SK-N-SH treated with all-trans-retinoic acid at 6 μM for 48 hours (cell line): Measurements from ENCODE around the gene GALNT13.

Experiments used
- ATAC-seq: fragments of 200-7000 bp; cut with Tn5 transposase; 3 replicates; pipeline ENCODE4 v1.9.1; 2020; ENCODE audit warnings: mild to moderate bottlenecking, moderate library complexity
- BACH2 ChIP-seq: fragments of 250-450 bp; sonication (Bioruptor Pico); IDR thresholded peaks from 2 replicates; pipeline ENCODE4 v1.9.0; 2021; ENCODE audit warnings: mild to moderate bottlenecking, borderline replicate concordance
- CSDC2 ChIP-seq: fragments of 250-450 bp; sonication (Bioruptor Pico); IDR thresholded peaks from 2 replicates; pipeline ENCODE4 v1.5.0; 2020; ENCODE audit warnings: mild to moderate bottlenecking, moderate library complexity
- ESRRG ChIP-seq: fragments of 250-450 bp; sonication (Bioruptor Pico); IDR thresholded peaks from 2 replicates; pipeline ENCODE4 v1.6.1; 2021; ENCODE audit warnings: mild to moderate bottlenecking
- GLIS3 ChIP-seq: fragments of 250-450 bp; sonication (Bioruptor Pico); IDR thresholded peaks from 2 replicates; pipeline ENCODE4 v1.5.0; 2020; ENCODE audit warnings: mild to moderate bottlenecking, moderate library complexity
- ISL1 ChIP-seq: fragments of 250-450 bp; sonication (Bioruptor Pico); IDR thresholded peaks from 2 replicates; pipeline ENCODE4 v2.1.2; 2022; ENCODE audit warnings: mild to moderate bottlenecking, moderate library complexity
- OSR1 ChIP-seq: fragments of 250-450 bp; sonication (Bioruptor Pico); IDR thresholded peaks from 2 replicates; pipeline ENCODE4 v1.8.0; 2022; ENCODE audit warnings: moderate library complexity, mild to moderate bottlenecking, inconsistent platforms
- PPARA ChIP-seq: fragments of 250-450 bp; sonication (Bioruptor Pico); IDR thresholded peaks from 2 replicates; pipeline ENCODE4 v1.5.0; 2020; ENCODE audit warnings: mild to moderate bottlenecking, borderline replicate concordance
- RARB ChIP-seq: fragments of 250-450 bp; sonication (Bioruptor Pico); IDR thresholded peaks from 2 replicates; pipeline ENCODE4 v1.8.0; 2021; ENCODE audit warnings: mild to moderate bottlenecking, moderate library complexity
- TCF4 ChIP-seq: fragments of 250-450 bp; sonication (Bioruptor Pico); IDR thresholded peaks from 2 replicates; pipeline ENCODE4 v1.8.0; 2021; ENCODE audit warnings: mild to moderate bottlenecking, moderate library complexity, borderline replicate concordance
- TOX ChIP-seq: fragments of 250-450 bp; sonication (Bioruptor Pico); IDR thresholded peaks from 2 replicates; pipeline ENCODE4 v1.8.0; 2021; ENCODE audit warnings: mild to moderate bottlenecking, moderate library complexity, borderline replicate concordance
- TSHZ2 ChIP-seq: fragments of 250-450 bp; sonication (Bioruptor Pico); IDR thresholded peaks from 2 replicates; pipeline ENCODE4 v1.5.0; 2020; ENCODE audit warnings: mild to moderate bottlenecking, moderate library complexity
- ZC3H10 ChIP-seq: fragments of 250-450 bp; sonication (Bioruptor Pico); IDR thresholded peaks from 2 replicates; pipeline ENCODE4 v1.5.1; 2021; ENCODE audit warnings: mild to moderate bottlenecking, moderate library complexity
- ZFP3 ChIP-seq: fragments of 250-450 bp; sonication (Bioruptor Pico); IDR thresholded peaks from 2 replicates; pipeline ENCODE4 v1.5.0; 2020; ENCODE audit warnings: mild to moderate bottlenecking, moderate library complexity
- ZFP30 ChIP-seq: fragments of 450-650 bp; formaldehyde crosslinking; IDR thresholded peaks from 2 replicates; pipeline ENCODE4 v1.5.0; 2022; ENCODE audit warnings: mild to moderate bottlenecking, moderate library complexity
- ZNF565 ChIP-seq: fragments of 450-650 bp; formaldehyde crosslinking; conservative IDR thresholded peaks from 2 replicates; pipeline ENCODE4 v1.5.0; 2020; ENCODE audit warnings: low read depth, mild to moderate bottlenecking, moderate library complexity
- ZNF70 ChIP-seq: fragments of 450-650 bp; formaldehyde crosslinking; IDR thresholded peaks from 2 replicates; pipeline ENCODE4 v1.5.0; 2020; ENCODE audit warnings: mild to moderate bottlenecking, moderate library complexity
- ZNF8 ChIP-seq: fragments of 450-650 bp; formaldehyde crosslinking; IDR thresholded peaks from 2 replicates; pipeline ENCODE4 v1.5.0; 2020; ENCODE audit warnings: mild to moderate bottlenecking, moderate library complexity
- TF ChIP-seq, protein P1 (sequence below): fragments of 250-450 bp; sonication (Bioruptor Pico); IDR thresholded peaks from 2 replicates; pipeline ENCODE4 v1.5.1; 2020; ENCODE audit warnings: low read depth, mild to moderate bottlenecking, moderate library complexity
- TF ChIP-seq, protein P2 (sequence below): fragments of 250-450 bp; sonication (Bioruptor Pico); IDR thresholded peaks from 2 replicates; pipeline ENCODE4 v1.5.1; 2021; ENCODE audit warnings: mild to moderate bottlenecking, moderate library complexity
- TF ChIP-seq, protein P3 (sequence below): fragments of 250-450 bp; sonication (Bioruptor Pico); IDR thresholded peaks from 2 replicates; pipeline ENCODE4 v1.8.0; 2021; ENCODE audit warnings: low read depth, mild to moderate bottlenecking, moderate library complexity, borderline replicate concordance
- TF ChIP-seq, protein P4 (sequence below): fragments of 250-450 bp; sonication (Bioruptor Pico); IDR thresholded peaks from 2 replicates; pipeline ENCODE4 v1.8.0; 2020; ENCODE audit warnings: mild to moderate bottlenecking, moderate library complexity, borderline replicate concordance

GALNT13 gene

DNA sequence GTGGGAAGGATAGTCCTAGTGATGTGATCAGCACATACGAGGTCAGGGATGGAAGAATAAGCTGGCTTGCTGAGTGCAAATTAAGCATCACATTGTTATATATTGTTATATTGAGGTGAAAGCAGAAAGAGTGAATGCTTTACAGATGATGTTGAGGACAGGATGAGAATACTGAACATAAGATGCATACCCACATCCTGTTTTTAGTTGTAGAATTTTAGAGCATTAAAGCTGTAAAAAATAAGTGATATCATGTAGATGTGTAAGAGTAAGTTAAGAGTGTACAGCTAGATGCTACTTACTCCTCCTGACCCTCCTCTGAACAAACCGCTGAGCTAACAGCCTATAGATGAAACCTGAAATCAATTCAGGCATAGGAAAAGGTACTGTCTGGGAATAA, 555.7 kb downstream of the GALNT13 start:
- TF ChIP-seq RARB (CRISPR knock-in tag): no peak
- no peak for TF ChIP-seq ZNF70 (CRISPR knock-in tag)
- no peak for ATAC-seq

DNA sequence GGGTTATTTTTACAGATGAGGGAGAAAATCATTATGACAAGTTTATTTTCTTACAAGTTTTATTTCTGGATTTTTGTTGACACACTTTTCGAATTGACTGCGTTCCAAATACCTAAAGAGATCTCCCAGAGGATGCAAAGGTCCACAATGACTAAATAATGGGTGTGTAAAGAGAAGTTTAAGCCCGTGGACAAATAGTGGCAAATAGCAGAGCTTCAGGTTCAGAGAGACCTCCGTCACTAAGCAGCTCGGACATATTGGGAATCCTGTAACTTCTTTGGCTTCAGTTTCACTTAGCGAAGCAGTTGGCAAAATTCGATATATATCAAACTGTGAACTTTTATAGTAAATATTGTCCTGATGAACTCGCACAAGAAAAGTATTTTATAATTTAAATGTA, 556.3 kb downstream of the GALNT13 start:
- TF ChIP-seq ESRRG (CRISPR knock-in tag) (no peak), PPARA (CRISPR knock-in tag) (no peak), TSHZ2 (CRISPR knock-in tag) (no peak), ZNF8 (no peak), OSR1 (CRISPR knock-in tag) (no peak), ZC3H10 (CRISPR knock-in tag) (no peak), CSDC2 (CRISPR knock-in tag) (no peak), ZNF70 (CRISPR knock-in tag) (no peak), GLIS3 (CRISPR knock-in tag) (no peak), ZNF565 (no peak), TOX (CRISPR knock-in tag) (no peak), ZFP30 (CRISPR knock-in tag) (no peak), TCF4 (CRISPR knock-in tag) (no peak), RARB (CRISPR knock-in tag) (no peak), ZFP3 (CRISPR knock-in tag) (no peak), ISL1 (CRISPR knock-in tag) (no peak)
- TF ChIP-seq, protein P1, sequence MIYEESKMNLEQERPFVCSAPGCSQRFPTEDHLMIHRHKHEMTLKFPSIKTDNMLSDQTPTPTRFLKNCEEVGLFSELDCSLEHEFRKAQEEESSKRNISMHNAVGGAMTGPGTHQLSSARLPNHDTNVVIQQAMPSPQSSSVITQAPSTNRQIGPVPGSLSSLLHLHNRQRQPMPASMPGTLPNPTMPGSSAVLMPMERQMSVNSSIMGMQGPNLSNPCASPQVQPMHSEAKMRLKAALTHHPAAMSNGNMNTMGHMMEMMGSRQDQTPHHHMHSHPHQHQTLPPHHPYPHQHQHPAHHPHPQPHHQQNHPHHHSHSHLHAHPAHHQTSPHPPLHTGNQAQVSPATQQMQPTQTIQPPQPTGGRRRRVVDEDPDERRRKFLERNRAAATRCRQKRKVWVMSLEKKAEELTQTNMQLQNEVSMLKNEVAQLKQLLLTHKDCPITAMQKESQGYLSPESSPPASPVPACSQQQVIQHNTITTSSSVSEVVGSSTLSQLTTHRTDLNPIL (CRISPR knock-in tag): no peak
- TF ChIP-seq, protein P2, sequence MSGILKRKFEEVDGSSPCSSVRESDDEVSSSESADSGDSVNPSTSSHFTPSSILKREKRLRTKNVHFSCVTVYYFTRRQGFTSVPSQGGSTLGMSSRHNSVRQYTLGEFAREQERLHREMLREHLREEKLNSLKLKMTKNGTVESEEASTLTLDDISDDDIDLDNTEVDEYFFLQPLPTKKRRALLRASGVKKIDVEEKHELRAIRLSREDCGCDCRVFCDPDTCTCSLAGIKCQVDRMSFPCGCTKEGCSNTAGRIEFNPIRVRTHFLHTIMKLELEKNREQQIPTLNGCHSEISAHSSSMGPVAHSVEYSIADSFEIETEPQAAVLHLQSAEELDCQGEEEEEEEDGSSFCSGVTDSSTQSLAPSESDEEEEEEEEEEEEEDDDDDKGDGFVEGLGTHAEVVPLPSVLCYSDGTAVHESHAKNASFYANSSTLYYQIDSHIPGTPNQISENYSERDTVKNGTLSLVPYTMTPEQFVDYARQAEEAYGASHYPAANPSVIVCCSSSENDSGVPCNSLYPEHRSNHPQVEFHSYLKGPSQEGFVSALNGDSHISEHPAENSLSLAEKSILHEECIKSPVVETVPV (CRISPR knock-in tag): no peak
- TF ChIP-seq, protein P3, sequence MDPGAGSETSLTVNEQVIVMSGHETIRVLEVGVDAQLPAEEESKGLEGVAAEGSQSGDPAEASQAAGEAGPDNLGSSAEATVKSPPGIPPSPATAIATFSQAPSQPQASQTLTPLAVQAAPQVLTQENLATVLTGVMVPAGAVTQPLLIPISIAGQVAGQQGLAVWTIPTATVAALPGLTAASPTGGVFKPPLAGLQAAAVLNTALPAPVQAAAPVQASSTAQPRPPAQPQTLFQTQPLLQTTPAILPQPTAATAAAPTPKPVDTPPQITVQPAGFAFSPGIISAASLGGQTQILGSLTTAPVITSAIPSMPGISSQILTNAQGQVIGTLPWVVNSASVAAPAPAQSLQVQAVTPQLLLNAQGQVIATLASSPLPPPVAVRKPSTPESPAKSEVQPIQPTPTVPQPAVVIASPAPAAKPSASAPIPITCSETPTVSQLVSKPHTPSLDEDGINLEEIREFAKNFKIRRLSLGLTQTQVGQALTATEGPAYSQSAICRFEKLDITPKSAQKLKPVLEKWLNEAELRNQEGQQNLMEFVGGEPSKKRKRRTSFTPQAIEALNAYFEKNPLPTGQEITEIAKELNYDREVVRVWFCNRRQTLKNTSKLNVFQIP (CRISPR knock-in tag): no peak
- TF ChIP-seq, protein P4, sequence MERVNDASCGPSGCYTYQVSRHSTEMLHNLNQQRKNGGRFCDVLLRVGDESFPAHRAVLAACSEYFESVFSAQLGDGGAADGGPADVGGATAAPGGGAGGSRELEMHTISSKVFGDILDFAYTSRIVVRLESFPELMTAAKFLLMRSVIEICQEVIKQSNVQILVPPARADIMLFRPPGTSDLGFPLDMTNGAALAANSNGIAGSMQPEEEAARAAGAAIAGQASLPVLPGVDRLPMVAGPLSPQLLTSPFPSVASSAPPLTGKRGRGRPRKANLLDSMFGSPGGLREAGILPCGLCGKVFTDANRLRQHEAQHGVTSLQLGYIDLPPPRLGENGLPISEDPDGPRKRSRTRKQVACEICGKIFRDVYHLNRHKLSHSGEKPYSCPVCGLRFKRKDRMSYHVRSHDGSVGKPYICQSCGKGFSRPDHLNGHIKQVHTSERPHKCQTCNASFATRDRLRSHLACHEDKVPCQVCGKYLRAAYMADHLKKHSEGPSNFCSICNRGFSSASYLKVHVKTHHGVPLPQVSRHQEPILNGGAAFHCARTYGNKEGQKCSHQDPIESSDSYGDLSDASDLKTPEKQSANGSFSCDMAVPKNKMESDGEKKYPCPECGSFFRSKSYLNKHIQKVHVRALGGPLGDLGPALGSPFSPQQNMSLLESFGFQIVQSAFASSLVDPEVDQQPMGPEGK: no peak
- ATAC-seq: no peak

GRCh38 chr2:154433010-154433409, 561.3 kb downstream of the GALNT13 start:
- ATAC-seq: no peak
- TF ChIP-seq TCF4 (CRISPR knock-in tag): no peak
- no peak for TF ChIP-seq ZNF8
- no peak for TF ChIP-seq TOX (CRISPR knock-in tag)
- no peak for TF ChIP-seq BACH2
- TF ChIP-seq, protein P3 (CRISPR knock-in tag): no peak
- TF ChIP-seq, protein P1 (CRISPR knock-in tag): no peak
- no peak for TF ChIP-seq CSDC2 (CRISPR knock-in tag)
- no peak for TF ChIP-seq TSHZ2 (CRISPR knock-in tag)
- no peak for TF ChIP-seq GLIS3 (CRISPR knock-in tag)
- TF ChIP-seq ISL1 (CRISPR knock-in tag): no peak
- TF ChIP-seq ESRRG (CRISPR knock-in tag): no peak
- TF ChIP-seq ZC3H10 (CRISPR knock-in tag): no peak
